ENCODE results near the gene TUBB1.

The TUBB1 gene

DNA sequence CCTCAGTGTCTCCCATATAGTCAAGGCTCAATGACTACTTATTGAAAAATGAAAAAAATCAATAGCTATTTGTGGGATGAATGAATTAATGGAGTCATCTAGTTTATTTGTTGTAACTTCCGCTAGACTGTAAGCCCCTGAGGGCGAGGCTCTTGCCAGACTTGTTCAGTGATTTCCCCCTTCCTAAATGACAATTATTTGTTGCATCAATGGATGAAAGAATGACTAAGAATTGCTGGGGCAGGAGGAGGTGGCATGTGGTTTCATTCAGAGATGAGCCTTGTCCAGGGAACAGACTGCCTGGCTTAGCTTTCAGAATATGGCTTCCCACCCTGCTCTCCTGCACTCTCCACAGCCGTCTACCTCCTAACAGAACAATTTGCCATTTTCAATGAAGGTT is 24.5 kb downstream of the TUBB1 start:
- DNase-seq (ENCODE audit: low read depth): no peak

DNA sequence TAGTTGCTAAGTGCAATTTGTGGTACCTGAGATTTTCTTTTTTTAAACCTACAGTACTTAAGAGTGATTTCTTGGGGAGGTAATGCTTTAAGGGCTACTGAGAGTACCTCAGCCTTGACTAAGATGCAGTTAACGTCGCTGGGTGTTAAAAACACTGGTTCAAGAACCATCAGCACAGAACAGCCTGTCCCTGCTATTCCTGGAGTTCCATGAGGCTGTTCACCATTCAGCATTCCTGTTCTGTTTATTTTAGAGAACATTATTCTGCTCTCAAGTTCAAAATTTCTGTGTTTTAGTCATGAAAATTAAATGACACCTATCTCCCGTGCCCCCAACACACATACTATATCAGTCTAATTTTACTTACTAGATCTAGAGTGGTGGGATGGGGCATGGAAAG is 25.1 kb downstream of the TUBB1 start:
- no peak for DNase-seq (ENCODE audit: low read depth)

DNA sequence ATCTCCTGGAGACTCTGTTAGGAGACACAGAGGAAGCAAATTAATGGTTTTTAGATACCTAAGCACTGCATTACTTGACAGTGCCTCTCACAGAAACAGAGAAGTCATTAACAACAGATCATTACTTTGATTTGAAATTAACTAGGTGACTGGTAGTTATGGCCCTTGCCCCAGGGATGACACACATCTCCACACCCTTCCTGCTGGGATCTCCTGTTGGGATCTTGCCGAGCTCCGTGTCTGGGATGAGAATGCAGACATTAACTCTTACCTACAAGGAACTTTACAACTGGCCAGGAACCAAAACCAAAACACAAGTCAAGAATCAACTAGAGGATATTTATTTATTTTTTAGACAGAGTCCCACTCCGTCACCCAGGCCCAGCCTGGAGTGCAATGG is 25.6 kb downstream of the TUBB1 start:
- no peak for DNase-seq (ENCODE audit: low read depth)

DNA sequence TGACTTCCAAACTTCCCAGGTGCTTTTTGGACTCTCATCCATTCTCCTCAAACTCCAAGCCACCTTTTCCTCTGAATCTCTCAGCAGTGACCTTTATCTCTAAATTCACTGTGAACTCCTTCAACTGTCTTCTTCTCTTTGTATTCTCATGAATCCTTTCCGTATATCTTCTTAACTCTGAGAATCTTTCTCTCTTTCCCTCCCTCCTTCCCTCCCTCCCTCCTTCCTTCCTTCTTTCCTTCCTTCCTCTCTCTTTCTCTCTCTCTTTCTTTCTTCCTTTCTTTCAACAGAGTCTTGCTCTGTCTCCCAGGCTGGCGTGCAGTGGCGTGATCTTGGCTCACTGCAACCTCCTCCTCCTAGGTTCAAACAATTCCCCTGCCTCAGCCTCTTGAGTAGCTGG is 27.6 kb downstream of the TUBB1 start:
- DNase-seq (ENCODE audit: low read depth): no peak

DNA sequence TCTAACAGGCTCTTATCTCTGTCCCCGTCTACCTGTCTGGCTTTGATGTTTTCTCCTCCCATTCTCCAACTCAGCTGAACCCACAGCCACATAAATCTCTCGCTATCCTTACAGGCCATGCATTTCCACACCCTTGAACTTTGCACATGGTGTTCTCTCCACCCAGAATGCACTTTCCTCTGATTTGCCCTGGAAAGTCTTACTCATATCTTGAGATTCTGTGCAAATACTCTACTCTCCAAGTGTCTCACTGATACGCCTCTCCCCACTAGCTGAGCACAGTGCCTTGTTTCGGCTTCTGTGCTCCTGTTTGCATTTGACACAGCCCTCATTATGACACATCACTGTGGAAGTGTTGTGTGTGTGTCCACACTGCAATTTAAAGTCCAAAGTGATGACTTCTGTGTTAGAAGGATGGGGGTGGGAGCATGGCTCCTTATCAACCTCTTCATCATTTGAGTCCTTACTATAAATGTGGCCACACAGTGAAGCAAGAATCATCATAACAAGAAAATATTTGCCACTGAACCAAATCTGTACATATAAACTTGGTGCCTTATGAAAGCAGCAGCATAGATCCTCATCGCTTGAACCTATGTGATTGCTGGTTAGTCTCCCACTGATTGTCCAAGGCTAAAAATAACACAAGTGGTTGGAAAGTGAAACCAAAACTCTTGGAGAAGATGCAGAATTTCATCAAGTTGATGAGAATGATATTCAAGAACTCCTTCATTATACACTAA is 28.9 kb downstream of the TUBB1 start:
- DNase-seq (ENCODE audit: low read depth): no peak

DNA sequence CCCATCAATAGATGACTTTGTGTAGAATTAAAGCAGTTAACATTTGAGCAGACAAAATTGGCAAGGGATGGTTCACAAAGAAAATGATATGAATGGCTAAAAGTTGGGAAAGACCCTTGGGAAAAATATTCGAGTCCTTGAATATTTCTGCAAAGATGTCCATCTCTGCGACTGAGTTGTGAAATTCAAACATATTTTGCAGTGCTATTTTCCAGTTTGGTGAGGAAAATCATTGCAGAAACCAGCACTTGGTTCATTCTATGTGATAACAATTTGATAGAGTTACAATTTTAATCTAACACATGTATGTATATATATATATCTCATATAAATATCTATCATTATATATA is 29.4 kb downstream of the TUBB1 start:
- no peak for DNase-seq (ENCODE audit: low read depth)

DNA sequence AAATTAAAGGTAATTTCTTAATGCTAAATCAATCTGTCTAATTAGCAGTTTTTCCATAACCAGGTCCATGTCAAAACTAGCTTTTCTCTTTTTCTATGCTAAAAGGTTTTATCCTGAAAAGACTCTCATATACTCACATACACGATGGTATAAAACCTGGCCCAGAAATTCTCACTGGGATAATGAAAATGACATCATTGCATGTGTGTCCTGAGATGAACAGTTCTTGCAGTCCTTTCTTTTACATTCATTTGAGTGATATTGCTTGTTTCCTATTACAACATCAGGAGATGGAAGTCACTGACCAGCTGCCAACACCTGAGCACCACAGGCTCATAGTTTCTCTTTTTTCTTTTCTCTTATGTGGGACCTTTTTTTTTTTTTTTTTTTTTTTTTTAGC is 31.2 kb downstream of the TUBB1 start:
- DNase-seq (ENCODE audit: low read depth): no peak

DNA sequence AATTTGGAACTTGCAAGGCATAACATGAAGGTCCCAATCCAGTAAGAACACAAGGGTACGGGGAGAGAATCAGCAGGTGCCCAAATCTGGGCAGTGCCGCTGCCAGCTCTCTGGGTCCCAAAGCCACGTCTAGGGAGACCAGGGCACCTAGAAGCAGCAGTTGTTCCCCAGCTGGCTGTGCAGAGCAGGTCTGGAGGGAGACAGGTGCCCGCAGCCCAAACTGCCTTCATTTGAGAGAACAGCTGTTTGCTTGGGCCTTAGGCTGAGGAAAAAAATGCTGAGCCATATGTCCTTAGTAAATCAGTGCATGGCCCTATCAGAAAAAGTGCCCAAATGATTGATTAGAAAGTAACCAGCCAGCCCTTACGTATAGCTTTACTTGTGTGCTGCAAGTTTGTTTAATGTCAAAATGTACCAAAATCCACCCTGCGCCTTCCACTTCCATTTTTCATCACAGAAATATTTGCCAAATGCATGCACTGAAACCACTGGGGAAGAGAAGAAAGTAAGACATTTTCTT is 32.5 kb downstream of the TUBB1 start:
- DNase-seq (ENCODE audit: low read depth): no peak

DNA sequence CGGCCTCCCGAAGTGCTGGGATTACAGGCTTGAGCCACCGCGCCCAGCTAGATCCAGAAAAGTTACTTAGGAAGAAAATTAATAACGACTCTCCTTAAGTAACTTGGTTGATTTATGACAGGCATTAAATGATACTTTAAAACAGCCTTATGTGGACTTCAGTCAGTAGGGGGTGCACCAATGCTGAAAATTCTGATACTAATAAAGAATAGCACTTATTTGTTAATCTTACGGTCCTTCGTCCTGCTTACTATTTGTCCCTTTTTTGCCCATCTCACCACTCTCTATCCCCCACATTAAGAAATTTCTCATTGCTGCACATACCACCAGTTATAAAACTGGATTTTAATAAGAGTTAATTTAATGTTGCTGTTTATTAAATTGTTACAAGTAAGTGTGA is 36.1 kb downstream of the TUBB1 start:
- no peak for DNase-seq (ENCODE audit: low read depth)

DNA sequence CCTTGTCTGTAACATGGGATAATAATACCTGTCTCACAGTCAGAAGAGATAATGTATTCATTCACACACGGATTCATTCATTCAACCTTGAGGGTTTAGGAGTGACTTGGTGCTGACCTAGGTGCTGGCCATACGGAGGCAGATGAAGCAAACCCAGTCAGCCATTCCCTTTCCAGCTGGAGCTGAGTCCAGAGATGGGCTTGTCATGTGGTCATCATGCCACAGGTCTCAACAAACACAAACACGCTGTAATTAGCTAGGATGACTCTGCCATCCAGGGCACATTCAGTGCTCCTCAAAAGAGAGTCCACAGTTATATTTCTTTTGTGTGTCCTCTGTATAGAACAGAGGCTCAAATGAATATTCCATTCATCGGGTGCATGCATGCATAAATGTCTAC is 42.9 kb downstream of the TUBB1 start:
- DNase-seq (ENCODE audit: low read depth): no peak

DNA sequence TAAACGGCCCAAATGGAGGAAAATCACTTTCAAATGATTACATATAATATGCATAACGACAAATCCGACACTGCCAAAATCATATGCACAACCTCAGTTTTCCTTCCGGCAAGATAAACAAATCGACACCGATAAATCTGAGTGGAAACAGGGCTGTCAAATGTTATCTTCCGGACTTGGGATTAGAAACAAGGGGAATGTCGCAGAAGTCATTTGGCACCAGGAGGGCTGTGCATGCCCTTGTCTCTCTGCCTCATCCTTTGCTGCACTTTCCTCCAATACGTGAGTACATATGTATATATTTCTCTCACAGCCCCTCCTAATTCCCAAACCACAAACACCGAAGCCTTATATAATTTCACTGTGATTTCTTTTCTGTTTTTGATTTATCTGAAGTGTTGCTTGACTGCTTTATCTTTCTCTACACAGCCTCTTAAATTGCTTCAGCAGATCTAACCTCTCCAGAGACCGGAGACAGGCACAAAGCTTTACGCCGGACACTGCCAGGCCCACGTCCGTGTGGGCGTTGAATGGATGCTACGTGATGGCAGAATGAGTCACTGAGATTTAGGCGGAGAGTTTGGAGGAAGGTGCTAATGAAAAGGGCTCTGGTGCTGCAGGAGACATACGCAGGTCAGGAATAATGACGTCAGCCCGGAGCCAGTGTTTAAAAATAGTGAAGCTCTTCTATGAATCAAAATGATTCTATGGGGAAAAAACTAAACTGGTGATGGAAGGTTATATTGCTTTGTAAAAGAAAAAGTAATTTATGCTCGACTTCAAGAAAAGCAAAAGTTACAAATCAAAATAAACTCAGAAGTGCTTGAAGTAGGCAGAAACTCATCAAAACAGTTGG is 44.4 kb downstream of the TUBB1 start:
- DNase-seq (ENCODE audit: low read depth): no peak

DNA sequence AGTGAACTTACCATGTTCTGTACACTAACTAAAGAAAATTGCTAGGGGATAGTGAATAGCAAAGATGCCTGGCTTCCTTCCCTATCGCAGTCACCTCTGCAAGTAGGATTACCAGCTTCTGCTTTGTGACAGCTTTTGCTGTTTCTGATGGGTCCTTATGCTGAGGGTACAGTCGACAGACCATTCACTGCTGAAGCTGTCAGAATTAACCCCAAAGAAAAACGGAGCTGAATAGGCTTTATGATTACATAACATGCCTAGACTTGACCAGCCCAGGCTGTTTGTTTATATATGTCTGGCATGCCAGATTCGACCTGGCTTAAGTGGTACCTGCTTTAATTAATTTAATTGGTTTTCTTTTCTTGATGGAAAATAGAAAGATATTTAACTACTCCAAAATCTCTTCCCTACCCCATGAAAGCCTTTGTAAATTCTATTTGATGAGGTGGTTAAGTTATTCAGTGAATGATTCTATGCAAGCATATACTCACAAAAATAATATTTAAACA is 45.0 kb downstream of the TUBB1 start:
- no peak for DNase-seq (ENCODE audit: low read depth)

DNA sequence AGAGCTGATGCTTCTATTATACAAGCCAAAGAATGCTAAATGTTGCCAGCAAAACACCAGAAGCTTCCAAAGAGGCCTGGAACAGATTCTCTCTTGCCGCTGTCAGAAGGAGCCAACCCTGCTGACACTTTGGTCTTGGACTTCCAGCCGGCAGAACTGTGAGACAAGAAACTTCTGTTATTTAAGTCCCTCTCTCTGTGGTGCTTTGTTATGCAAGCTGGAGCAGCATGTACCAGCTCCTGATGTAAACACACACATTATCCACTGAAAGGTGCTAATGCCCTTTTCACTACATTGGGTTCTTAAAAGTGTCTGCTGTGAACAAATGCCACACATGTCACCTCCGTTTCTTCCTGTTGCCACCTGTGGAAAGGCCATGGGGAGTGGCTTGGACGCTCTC is 49.3 kb downstream of the TUBB1 start:
- DNase-seq (ENCODE audit: low read depth): no peak

DNA sequence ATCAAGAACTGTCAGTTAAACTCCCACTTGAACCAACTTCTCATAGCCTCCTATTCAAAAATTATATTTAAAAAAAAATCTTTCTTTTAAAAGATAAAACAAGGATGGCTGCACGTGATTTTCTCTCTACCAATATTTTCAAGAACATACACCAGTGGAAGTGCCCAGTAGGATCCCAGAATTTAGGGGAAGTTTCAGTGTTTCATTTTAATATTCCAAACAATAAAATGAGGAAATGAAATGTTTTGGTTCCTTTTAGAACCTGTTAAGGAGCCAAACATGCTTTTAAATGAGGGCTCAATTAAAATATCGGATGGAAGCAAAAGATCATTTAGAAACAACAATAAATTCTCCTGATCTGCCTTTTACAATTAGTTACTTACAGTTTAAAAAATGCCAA is 49.8 kb downstream of the TUBB1 start:
- no peak for DNase-seq (ENCODE audit: low read depth)

DNA sequence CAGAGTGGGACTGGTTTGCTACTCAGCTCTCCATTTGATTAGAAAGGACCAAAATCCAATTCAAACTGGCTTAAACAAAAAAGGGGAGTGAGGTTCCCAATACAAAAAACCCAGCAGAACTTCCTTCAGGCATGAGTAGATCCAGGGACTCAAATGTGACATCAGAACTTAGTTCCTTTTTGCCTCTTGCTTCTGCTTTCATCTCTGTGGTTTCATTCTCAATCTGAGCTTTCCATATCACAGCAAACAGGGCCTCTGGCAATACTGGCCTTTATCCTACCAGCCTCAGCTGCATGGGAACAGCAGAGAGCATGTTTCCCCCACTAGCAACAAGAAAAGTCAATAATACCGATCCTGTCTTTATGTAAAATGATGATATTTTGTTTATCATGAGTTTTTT is 52.0 kb downstream of the TUBB1 start:
- DNase-seq (ENCODE audit: low read depth): no peak

DNA sequence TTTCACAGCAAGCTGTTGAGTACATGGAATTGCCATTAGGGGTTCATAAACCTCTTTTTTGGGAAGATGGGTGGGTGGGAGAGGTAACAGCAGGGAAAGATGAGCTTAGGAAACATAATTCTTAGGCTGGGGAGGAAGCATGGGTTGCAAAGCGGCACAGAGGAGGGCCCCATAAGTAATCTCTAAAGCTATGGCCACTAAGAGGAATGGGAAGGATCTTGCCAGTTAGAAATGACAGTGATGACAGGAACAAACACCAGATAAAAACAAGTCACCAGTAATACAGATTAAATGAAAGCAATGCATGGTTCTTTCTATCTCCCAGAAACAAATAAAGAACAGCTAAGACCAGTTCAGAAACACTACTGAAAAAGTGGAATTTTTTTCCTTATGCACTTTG is 54.4 kb downstream of the TUBB1 start:
- no peak for DNase-seq (ENCODE audit: low read depth)

DNA sequence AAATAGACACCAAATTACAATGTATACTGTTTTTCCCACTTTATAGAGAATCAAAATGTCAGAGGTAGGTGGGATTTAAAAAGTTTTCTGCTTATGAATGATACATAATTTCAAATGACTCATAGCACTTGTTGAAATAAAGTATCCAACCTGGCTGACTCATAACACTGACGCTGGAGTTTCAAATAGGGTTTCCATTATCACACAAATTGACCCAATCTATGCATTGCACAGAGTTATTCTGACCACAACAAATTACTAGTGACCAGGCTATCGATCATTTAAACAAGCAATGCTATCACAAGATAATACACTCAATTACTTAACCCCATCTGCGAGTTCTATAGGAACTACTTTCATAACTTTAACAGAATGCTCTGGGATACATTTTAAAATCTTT is 55.2 kb downstream of the TUBB1 start:
- no peak for DNase-seq (ENCODE audit: low read depth)

DNA sequence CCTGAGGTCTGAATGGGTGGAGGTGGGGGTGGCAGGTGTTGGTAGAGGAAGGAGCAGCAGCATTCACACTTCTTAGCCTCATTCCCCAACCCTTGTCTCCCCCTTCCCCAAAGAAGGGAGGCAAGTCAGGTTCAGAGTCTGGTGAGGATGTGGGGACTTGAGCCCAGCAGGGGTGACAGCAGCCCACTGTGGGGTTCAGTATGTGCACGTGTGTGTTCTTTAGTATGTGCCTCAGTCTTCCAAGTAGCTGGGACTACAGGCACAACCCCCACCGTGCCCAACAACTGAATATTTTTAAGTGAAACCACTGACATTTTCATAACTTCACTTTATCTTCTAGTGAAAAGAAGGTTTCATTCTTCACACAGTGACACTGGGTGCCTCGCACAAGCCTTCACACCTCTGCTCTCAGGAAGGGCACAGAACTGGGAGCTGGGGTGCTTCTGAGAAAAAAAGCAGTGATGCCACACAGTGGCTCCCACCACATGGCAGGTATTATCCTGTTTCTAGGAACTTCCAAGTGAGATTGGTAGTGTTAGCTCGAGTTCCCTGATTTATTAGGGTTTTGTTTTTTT is 56.8 kb downstream of the TUBB1 start:
- DNase-seq (ENCODE audit: low read depth): no peak

Data from GM04503 (cell line).